GM06990 (cell line): ENCODE results near the gene KCNQ5.

Experiments
- DNase-seq: peaks from one replicate; pipeline ENCODE4 v3.0.0-alpha.2; 2011; ENCODE audit not compliant: insufficient read length; ENCODE audit errors: extremely low read depth
- H3K27me3 ChIP-seq: replicated peaks from 2 replicates; pipeline ENCODE4 v1.6.0; 2011; ENCODE audit warnings: low read length; ENCODE audit not compliant: control insufficient read depth, insufficient read depth
- H3K36me3 ChIP-seq: 2 replicates; pipeline ENCODE4 v1.5.1; 2011; ENCODE audit warnings: low read length; ENCODE audit not compliant: control insufficient read depth, insufficient read depth
- H3K4me3 ChIP-seq: replicated peaks from 2 replicates; pipeline ENCODE4 v1.5.1; 2011; ENCODE audit warnings: low read depth, mild to moderate bottlenecking, control low read depth, low read length
- TF ChIP-seq, protein P1 (sequence below): IDR thresholded peaks from 2 replicates; pipeline ENCODE4 v1.5.1; 2011; ENCODE audit warnings: low read length, control low read depth, mild to moderate bottlenecking, inconsistent platforms; ENCODE audit not compliant: insufficient read depth, poor library complexity, severe bottlenecking

KCNQ5 gene

DNA sequence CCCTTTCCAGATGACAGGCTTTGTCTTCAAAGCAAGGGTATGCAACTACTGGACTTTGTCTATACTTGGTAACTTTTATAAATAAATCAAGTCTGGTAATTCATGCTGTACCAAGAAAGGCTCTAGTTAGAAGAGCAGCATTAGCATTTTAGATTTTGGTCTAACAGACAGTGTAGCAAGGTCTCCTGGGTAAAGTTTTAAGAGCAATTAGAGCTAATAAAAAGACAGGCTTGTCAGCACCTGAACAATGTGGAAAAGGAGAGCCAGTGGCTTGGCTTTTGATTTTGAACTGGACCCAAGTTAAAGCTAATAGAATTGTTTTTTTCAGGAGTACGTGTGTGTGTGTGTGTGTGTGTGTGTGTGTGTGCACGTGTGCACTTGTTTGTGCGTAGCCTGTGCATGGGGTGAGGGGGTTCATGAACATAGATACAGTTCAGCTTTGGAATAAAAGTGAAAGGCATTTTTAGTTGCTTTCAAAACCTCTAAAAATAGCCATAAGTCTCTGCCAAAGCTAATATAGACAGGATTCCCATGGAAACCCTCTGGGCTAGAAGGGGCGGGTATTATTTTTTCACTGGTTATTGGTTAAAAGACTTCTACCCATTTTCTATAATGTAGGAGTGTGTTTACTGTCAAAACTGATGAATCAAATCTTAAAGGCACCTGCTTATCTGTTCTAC, 138.4 kb downstream of the KCNQ5 start:
- no peak overlapping the region for H3K4me3 ChIP-seq
- no peaks in the 10 kb centered on the region for H3K27me3 ChIP-seq
- TF ChIP-seq, protein P1, sequence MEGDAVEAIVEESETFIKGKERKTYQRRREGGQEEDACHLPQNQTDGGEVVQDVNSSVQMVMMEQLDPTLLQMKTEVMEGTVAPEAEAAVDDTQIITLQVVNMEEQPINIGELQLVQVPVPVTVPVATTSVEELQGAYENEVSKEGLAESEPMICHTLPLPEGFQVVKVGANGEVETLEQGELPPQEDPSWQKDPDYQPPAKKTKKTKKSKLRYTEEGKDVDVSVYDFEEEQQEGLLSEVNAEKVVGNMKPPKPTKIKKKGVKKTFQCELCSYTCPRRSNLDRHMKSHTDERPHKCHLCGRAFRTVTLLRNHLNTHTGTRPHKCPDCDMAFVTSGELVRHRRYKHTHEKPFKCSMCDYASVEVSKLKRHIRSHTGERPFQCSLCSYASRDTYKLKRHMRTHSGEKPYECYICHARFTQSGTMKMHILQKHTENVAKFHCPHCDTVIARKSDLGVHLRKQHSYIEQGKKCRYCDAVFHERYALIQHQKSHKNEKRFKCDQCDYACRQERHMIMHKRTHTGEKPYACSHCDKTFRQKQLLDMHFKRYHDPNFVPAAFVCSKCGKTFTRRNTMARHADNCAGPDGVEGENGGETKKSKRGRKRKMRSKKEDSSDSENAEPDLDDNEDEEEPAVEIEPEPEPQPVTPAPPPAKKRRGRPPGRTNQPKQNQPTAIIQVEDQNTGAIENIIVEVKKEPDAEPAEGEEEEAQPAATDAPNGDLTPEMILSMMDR = no peak
- DNase-seq = no peak
- H3K36me3 ChIP-seq = no peaks in the 10 kb centered on the region

GRCh38 chr6:72761761-72762160, 139.9 kb downstream of the KCNQ5 start:
- Histone ChIP-seq H3K4me3 (no peak overlapping the region), H3K36me3 (no peaks in the 10 kb centered on the region), H3K27me3 (no peaks in the 10 kb centered on the region)
- DNase-seq = no peak
- TF ChIP-seq, protein P1 = no peak

DNA sequence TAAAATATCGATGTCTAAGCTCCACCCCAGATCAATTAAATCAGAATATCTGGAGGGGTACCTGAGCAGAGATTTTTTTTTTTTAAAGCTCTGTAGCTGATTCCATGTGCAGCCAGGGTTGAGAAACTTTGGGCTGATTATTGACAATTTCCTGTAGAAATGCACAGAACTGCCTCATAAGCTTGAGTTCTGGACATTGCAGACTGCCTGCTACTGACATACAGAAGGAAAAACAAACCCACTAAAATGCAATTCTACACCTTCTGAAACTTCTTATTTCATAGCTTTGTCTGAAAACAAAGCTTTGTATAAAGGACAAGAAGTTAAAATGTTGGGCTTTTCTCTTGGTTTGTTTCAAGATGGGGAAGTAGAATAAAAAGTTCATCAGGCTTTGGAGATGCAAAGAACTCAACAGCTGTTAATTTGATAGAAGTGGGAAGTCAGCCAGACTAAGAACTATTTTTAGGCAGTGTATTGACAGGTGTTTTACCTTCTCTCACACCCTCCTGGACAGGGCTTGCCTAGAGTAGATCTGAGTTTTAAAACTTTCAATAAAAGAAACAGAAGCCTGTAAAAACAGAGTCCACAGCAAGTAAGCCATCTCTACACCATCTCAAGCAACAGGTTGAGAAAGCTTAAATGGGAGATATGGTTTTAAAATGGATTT, 147.7 kb downstream of the KCNQ5 start:
- TF ChIP-seq, protein P1 = no peak
- no peak overlapping the region for H3K4me3 ChIP-seq
- no peaks in the 10 kb centered on the region for H3K36me3 ChIP-seq
- H3K27me3 ChIP-seq = no peaks in the 10 kb centered on the region
- no peak for DNase-seq

GRCh38 chr6:72770959-72771358, 149.1 kb downstream of the KCNQ5 start:
- DNase-seq = no peak
- Histone ChIP-seq H3K27me3 (no peaks in the 10 kb centered on the region), H3K4me3 (no peak overlapping the region), H3K36me3 (no peaks in the 10 kb centered on the region)
- TF ChIP-seq, protein P1 = no peak

GRCh38 chr6:72776456-72776855, 154.6 kb downstream of the KCNQ5 start:
- H3K36me3 ChIP-seq = no peaks in the 10 kb centered on the region
- TF ChIP-seq, protein P1 = no peak
- H3K27me3 ChIP-seq = no peaks in the 10 kb centered on the region
- H3K4me3 ChIP-seq = no peak overlapping the region
- no peak for DNase-seq
